Nephron progenitor cell (in vitro differentiated cells): ENCODE data around the gene TRIM58.

ENCODE experiments used
- DNase-seq: peaks from one replicate; pipeline ENCODE4 v3.0.0; 2021
- H3K27ac Mint-ChIP-seq: 2 replicates; pipeline ENCODE4 v1.8.0; 2021; ENCODE audit warnings: mild to moderate bottlenecking, moderate library complexity, mixed read lengths
- H3K27me3 Mint-ChIP-seq: 2 replicates; pipeline ENCODE4 v1.8.0; 2021; ENCODE audit warnings: mild to moderate bottlenecking, low read depth, mixed read lengths; ENCODE audit not compliant: poor library complexity
- H3K36me3 Mint-ChIP-seq: 2 replicates; pipeline ENCODE4 v1.8.0; 2021; ENCODE audit warnings: low read depth, mixed read lengths
- H3K4me1 Mint-ChIP-seq: 2 replicates; pipeline ENCODE4 v1.8.0; 2021; ENCODE audit warnings: mixed read lengths
- H3K4me3 Mint-ChIP-seq: 2 replicates; pipeline ENCODE4 v1.8.0; 2021; ENCODE audit warnings: mild to moderate bottlenecking, moderate library complexity, mixed read lengths
- H3K9me3 Mint-ChIP-seq: 2 replicates; pipeline ENCODE4 v1.8.0; 2021; ENCODE audit warnings: mild to moderate bottlenecking, moderate library complexity, mixed read lengths
- TF ChIP-seq, protein P1 (sequence below): fragments of 200-600 bp; sonication (generic); IDR thresholded peaks from 2 replicates; pipeline ENCODE4 v1.5.0; 2021; ENCODE audit warnings: antibody characterized with exemption

The TRIM58 gene

DNA sequence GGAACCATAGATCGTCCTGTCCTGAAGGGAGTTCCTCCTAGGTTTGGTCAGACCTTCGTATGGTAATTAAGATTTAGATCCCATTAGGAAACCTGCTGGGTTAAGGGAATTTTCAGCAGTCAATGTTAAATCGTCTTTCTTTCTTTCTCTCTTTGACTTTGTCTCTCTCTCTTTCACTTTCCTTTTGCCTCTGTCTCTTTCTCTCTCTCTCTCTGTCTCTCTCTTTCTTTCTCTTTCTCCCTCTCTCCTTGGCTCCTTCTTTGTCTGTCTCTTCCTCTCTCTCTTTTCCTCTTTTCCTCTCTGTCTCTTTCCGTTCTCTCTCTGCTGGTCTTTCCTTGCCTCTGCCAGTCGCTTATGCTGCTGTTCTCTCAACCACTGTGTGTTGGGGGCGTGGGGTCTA is 47.1 kb downstream of the TRIM58 start:
- Mint-ChIP-seq H3K4me1 (no peaks in the 10 kb centered on the region), H3K9me3 (peaks cover 69% of the 10 kb centered on the region), H3K36me3 (no peaks in the 10 kb centered on the region), H3K27ac (no peak overlapping the region), H3K4me3 (no peak overlapping the region), H3K27me3 (peaks cover 4% of the 10 kb centered on the region)
- TF ChIP-seq, protein P1, sequence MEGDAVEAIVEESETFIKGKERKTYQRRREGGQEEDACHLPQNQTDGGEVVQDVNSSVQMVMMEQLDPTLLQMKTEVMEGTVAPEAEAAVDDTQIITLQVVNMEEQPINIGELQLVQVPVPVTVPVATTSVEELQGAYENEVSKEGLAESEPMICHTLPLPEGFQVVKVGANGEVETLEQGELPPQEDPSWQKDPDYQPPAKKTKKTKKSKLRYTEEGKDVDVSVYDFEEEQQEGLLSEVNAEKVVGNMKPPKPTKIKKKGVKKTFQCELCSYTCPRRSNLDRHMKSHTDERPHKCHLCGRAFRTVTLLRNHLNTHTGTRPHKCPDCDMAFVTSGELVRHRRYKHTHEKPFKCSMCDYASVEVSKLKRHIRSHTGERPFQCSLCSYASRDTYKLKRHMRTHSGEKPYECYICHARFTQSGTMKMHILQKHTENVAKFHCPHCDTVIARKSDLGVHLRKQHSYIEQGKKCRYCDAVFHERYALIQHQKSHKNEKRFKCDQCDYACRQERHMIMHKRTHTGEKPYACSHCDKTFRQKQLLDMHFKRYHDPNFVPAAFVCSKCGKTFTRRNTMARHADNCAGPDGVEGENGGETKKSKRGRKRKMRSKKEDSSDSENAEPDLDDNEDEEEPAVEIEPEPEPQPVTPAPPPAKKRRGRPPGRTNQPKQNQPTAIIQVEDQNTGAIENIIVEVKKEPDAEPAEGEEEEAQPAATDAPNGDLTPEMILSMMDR = no peak
- no peak for DNase-seq

DNA sequence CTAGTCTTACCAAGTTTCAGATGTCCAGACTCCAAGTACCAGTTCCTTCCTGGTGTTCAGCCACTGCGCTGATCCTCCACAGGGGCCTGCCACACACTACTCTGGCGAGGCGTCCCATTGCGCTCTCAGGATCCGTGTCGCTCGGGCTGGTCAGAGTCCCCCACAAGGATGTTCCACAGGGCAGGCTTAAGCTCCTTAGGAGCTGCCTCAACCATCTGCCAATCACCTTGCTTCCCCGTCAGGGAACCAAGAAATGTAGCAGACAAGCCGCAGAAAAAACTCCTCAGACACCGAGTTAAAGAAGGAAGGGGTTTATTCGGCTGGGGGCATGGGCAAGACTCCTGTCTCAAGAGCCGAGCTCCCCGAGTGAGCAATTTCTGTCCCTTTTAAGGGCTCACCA is 48.2 kb downstream of the TRIM58 start:
- TF ChIP-seq, protein P1 = no peak
- H3K4me1 Mint-ChIP-seq = no peaks in the 10 kb centered on the region
- H3K27ac Mint-ChIP-seq = no peak overlapping the region
- no peaks in the 10 kb centered on the region for H3K36me3 Mint-ChIP-seq
- no peak for DNase-seq
- peaks cover 4% of the 10 kb centered on the region for H3K27me3 Mint-ChIP-seq
- H3K9me3 Mint-ChIP-seq = peaks cover 74% of the 10 kb centered on the region
- no peak overlapping the region for H3K4me3 Mint-ChIP-seq

DNA sequence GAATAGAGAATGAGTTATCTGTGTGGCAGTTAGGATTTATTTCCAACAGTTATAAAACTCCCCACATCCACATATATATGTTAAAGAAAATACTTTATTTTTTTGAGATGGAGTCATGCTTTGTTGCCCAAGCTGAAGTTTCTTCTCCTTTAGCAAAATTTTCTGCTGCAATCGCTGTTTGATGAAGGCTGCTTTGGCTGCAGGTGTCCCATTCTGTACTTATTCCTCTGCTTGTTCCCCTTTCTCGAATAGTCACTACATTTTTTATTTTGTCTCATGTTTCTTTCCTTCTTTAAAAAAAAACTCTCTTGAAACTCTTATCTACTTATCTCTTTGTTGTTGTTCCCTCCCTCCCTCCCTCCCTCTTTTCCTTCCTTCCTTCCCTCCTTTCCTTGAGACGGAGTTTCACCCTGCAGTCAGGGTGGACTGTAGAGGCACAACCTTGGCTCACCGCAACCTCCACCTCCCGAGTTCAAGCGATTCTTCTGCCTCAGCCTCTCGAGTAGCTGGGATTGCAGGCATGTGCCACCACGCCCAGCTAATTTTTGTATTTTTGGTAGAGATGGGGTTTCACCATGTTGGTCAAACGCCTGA is 49.0 kb downstream of the TRIM58 start:
- no peak overlapping the region for H3K27ac Mint-ChIP-seq

DNA sequence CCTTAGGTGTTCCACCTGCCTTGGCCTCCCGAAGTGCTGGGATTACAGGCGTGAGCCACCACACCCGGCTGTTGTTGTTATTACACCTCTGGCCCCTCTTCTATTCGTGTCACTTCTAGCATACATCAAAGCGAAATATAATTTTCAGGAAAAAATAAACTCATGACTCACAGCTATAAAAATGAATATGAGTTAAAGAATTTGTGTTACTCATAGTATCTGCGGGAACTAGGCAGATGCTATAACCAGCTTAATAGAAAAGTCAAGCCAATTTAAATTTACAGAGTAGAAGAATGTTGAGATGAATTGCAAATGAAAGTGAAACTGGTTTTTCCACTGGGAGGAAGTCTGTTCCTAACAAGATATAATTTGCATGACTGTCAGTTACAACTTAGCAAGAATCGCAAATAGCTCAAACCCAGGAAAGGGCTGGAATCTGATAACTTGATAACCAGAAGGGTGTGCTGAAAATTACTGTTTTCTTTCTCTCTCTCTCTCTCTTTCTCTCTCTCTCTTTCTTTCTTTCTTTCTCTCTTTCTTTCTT is 49.6 kb downstream of the TRIM58 start:
- no peak overlapping the region for H3K4me3 Mint-ChIP-seq
- peaks cover 87% of the 10 kb centered on the region for H3K9me3 Mint-ChIP-seq
- TF ChIP-seq, protein P1 = no peak
- no peaks in the 10 kb centered on the region for H3K4me1 Mint-ChIP-seq
- H3K27me3 Mint-ChIP-seq = peaks cover 4% of the 10 kb centered on the region
- no peaks in the 10 kb centered on the region for H3K36me3 Mint-ChIP-seq
- DNase-seq = no peak
- no peak overlapping the region for H3K27ac Mint-ChIP-seq

More for the DNA sequence above, 49.0 kb downstream of the TRIM58 start:
- no peak for DNase-seq
- TF ChIP-seq, protein P1 = no peak
- H3K27me3 Mint-ChIP-seq = peaks cover 4% of the 10 kb centered on the region
- peaks cover 82% of the 10 kb centered on the region for H3K9me3 Mint-ChIP-seq
- H3K4me3 Mint-ChIP-seq = no peak overlapping the region
- no peaks in the 10 kb centered on the region for H3K4me1 Mint-ChIP-seq
- H3K36me3 Mint-ChIP-seq = no peaks in the 10 kb centered on the region

DNA sequence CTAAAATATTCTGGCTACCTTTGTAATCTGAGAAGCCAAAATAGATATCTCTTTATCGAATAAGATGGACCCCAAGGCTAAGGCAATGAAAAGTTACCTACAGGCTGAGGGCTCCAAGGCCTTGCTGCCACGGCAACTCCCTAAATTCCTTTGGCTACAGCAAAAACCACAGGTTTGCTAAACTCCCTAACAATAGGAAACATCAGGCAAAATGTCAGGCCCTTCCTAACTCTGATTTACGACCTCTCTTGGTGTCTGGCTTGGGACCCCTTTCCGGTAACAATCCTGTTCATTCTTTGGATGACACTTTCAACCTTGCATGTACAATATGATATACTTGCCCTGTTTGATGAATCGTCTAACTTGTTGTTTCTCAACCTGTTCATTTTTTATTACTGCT is 51.8 kb downstream of the TRIM58 start:
- Mint-ChIP-seq H3K4me3 (no peak overlapping the region), H3K27ac (no peak overlapping the region), H3K9me3 (peaks cover 86% of the 10 kb centered on the region), H3K27me3 (peaks cover 4% of the 10 kb centered on the region), H3K36me3 (no peaks in the 10 kb centered on the region), H3K4me1 (no peaks in the 10 kb centered on the region)
- DNase-seq = no peak
- TF ChIP-seq, protein P1 = no peak

DNA sequence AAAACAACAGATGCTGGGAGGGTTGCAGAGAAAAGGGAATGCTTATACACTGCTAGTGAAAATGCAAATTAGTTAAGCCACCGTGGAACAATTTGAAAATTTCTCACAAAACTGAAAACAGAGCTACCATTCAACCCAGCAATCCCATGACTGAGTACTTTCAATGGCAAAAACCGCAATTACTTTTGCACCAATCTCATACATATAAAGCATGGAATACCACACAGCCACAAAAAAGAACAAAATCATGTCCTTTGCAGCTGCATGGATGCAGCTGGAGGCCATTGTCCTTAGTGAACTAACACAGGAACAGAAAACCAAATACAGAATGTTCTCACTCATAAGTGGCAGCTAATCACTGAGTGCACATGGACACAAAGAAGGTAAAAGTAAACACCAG is 56.8 kb downstream of the TRIM58 start:
- H3K27me3 Mint-ChIP-seq = no peaks in the 10 kb centered on the region
- TF ChIP-seq, protein P1 = no peak
- no peaks in the 10 kb centered on the region for H3K36me3 Mint-ChIP-seq
- H3K4me1 Mint-ChIP-seq = no peaks in the 10 kb centered on the region
- DNase-seq = no peak
- H3K9me3 Mint-ChIP-seq = peaks cover 55% of the 10 kb centered on the region
- H3K4me3 Mint-ChIP-seq = no peak overlapping the region
- no peak overlapping the region for H3K27ac Mint-ChIP-seq
